Fibroblast of villous mesenchyme (primary cell): ENCODE data around the gene PGD. TPM values are rescaled to one million over a fixed set of nuclear protein-coding genes. Genes with fewer than 3 reads are reported as not detected.

Source experiments
- DNase-seq: peaks from one replicate; pipeline ENCODE4 v3.0.0-alpha.2; 2010; ENCODE audit warnings: low read depth
- H3K4me3 ChIP-seq: 2 replicates; pipeline ENCODE4 v1.5.1; 2011; ENCODE audit warnings: low read depth, mild to moderate bottlenecking, low read length
- CTCF ChIP-seq: IDR thresholded peaks from 2 replicates; pipeline ENCODE4 v1.5.1; 2012; ENCODE audit warnings: low read depth, mild to moderate bottlenecking, low read length; ENCODE audit not compliant: insufficient read depth
- total RNA-seq: library from RNA; depleted of rRNA; stranded (reverse); fragments of >200 nt; gene quantifications from 2 replicates; pipeline ENCODE4 v1.2.3, GENCODE V29; 2012

The PGD gene
- total RNA-seq, 1 donor: 88.1 TPM

- H3K4me3 ChIP-seq: no peak overlapping the region
- peak; percentile 94 for DNase-seq
- TF ChIP-seq CTCF: no peak
These were observed 60.3 kb downstream of the PGD start for GRCh38 chr1:10459184-10459583.

- H3K4me3 ChIP-seq: no peak overlapping the region
- DNase-seq: no peak
- TF ChIP-seq CTCF: no peak
These were observed 68.2 kb downstream of the PGD start for GRCh38 chr1:10467078-10467477.

GRCh38 chr1:10470043-10470442 is 71.2 kb downstream of the PGD start:
- TF ChIP-seq CTCF: no peak
- no peak overlapping the region for H3K4me3 ChIP-seq
- no peak for DNase-seq

Other genes with a start within 250 kb of the PGD start
- 24.8 and 36.3 TPM in 2 replicates for gene KIF1B, start 188.5 kb upstream of the PGD start, total RNA-seq
- gene CENPS, start 31.4 kb downstream of the PGD start, total RNA-seq: 14.2 and 14.7 TPM in 2 replicates
- 0.32 TPM in 1 of 2 replicates, not detected in the other for gene CORT, start 51.0 kb downstream of the PGD start, total RNA-seq
- gene DFFA, start 73.5 kb downstream of the PGD start, total RNA-seq: 28.7 and 52.2 TPM in 2 replicates
- gene PEX14, start 75.9 kb downstream of the PGD start, total RNA-seq: 17.3 and 18.7 TPM in 2 replicates